ENCODE data around the gene SPATA6. TPM values are rescaled to one million over a fixed set of nuclear protein-coding genes. Genes with fewer than 3 reads are reported as not detected.

SPATA6 gene
- total RNA-seq, 4 donors from 2014 or later, result 8.1 to 13.1 (median 11.5) TPM

DNA sequence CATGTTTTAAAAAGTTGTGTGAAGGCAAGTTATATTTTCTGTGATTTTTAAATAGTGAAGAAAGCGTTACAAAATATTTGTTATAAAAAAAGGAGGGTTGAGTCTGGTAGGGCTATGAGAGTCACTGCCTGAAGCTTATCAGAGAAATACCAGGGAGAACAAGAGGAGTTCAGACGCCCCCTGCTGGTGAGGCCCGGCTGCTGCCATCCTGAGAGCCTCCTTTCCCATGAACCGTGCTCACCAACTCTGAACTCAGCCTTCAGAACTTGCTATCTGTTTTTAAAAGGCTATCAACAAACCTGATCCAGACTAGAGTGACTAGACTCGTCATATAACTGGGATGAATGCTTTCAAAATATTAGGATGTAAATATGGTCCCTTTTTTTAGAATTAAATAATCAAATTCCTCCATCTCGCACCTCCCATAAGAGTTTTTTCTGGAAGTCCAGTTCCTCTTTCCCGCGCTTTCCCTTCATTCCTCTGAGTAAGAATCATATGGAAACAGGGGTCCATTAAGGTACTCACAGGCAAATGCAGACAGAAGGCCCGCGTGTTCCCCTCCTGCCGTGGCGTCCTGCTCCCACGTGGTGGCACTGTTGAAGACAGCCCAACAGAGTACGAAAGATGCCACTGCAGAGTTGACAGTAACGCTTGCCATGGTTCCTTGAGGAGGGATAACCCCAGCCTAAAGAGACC is 26.2 kb upstream of the SPATA6 start:
- WGBS, 2 donors, result 21% methylated on average over 15 of the region's 15 CpGs
- peak; percentile 76 to 96 for DNase-seq (ENCODE audit: low spot score in 2 of 2)
- H3K4me3 ChIP-seq (ENCODE audit: low read depth, poor library complexity, severe bottlenecking), result no peak overlapping the region
- TF ChIP-seq, protein P1, sequence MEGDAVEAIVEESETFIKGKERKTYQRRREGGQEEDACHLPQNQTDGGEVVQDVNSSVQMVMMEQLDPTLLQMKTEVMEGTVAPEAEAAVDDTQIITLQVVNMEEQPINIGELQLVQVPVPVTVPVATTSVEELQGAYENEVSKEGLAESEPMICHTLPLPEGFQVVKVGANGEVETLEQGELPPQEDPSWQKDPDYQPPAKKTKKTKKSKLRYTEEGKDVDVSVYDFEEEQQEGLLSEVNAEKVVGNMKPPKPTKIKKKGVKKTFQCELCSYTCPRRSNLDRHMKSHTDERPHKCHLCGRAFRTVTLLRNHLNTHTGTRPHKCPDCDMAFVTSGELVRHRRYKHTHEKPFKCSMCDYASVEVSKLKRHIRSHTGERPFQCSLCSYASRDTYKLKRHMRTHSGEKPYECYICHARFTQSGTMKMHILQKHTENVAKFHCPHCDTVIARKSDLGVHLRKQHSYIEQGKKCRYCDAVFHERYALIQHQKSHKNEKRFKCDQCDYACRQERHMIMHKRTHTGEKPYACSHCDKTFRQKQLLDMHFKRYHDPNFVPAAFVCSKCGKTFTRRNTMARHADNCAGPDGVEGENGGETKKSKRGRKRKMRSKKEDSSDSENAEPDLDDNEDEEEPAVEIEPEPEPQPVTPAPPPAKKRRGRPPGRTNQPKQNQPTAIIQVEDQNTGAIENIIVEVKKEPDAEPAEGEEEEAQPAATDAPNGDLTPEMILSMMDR (IDR thresholded peaks at IDR 0.05), result no peak
- no peak for TF ChIP-seq POLR2A (IDR thresholded peaks at IDR 0.05)
- intact Hi-C loops (cut with DNase I; ENCODE audit: low total_unique reads), result no loop called here

- no peak overlapping the region for H3K4me3 ChIP-seq (ENCODE audit: low read depth, poor library complexity, severe bottlenecking)
- 92 to 93% methylated on average over 3 of the region's 3 CpGs for WGBS, 2 donors
- DNase-seq (ENCODE audit: low spot score in 2 of 2), result no peak
- intact Hi-C loops (cut with DNase I; ENCODE audit: low total_unique reads), result no loop called here
- TF ChIP-seq, protein P1 (IDR thresholded peaks at IDR 0.05), result no peak
- no peak for TF ChIP-seq POLR2A (IDR thresholded peaks at IDR 0.05)
Observed at GRCh38 chr1:48495911-48496310, 23.9 kb upstream of the SPATA6 start.

- DNase-seq (ENCODE audit: low spot score in 2 of 2), result no peak
- intact Hi-C loops (cut with DNase I; ENCODE audit: low total_unique reads), result no loop called here
- TF ChIP-seq, protein P1 (IDR thresholded peaks at IDR 0.05), result no peak
- no peak for TF ChIP-seq POLR2A (IDR thresholded peaks at IDR 0.05)
- 36 to 52% methylated on average over 1 of the region's 1 CpG for WGBS, 2 donors
- H3K4me3 ChIP-seq (ENCODE audit: low read depth, poor library complexity, severe bottlenecking), result no peak overlapping the region
Observed at GRCh38 chr1:48495166-48495565, 23.2 kb upstream of the SPATA6 start.

DNA sequence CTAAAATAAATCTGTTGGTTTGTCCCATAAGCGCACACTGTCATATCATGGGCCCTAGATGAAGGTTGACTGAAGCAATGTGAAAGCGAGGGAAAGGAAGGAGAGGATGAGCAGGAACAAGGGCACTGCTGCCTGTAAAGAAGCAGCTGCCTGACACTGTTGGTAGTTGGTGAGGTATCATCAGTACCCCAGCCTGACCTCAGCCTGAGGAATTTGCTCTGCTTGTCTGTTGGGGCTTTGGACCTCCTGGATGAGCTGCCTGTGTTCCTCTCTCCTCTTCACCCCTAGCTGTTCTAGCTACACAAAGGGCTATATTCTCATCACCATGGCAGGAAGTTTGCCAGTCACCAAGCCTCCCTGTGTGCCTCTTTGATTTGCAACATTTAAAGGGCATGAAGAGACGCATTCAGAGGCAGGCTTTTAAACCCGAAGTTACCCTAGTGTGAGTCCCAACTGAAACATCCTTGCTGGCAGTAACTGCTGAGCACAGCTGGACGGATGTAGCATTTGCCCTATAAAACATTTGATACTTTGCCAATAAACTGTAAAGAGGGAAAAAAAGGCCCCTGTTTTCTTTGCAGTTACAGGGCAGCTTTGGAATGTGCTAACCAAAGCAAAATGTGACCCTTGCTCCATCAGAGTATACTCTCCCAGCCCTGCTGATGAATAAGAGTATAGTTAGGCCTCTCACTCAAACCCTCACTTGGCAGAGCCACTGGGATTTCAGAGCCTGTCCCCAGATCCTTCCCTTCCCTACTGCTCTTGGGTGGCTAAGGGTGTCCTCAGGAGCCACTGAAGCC is 22.2 kb upstream of the SPATA6 start:
- no peak for DNase-seq (ENCODE audit: low spot score in 2 of 2)
- no peak overlapping the region for H3K4me3 ChIP-seq (ENCODE audit: low read depth, poor library complexity, severe bottlenecking)
- TF ChIP-seq POLR2A (IDR thresholded peaks at IDR 0.05), result no peak
- TF ChIP-seq, protein P1 (IDR thresholded peaks at IDR 0.05), result no peak
- 48 to 54% methylated on average over 5 of the region's 5 CpGs for WGBS, 2 donors
- intact Hi-C loops (cut with DNase I; ENCODE audit: low total_unique reads), result no loop called here

- DNase-seq (ENCODE audit: low spot score in 2 of 2), result no peak
- no peak overlapping the region for H3K4me3 ChIP-seq (ENCODE audit: low read depth, poor library complexity, severe bottlenecking)
- WGBS, 2 donors, result 60 to 70% methylated on average over 5 of the region's 5 CpGs
- intact Hi-C loops (cut with DNase I; ENCODE audit: low total_unique reads), result no loop called here
- TF ChIP-seq, protein P1 (IDR thresholded peaks at IDR 0.05), result no peak
- no peak for TF ChIP-seq POLR2A (IDR thresholded peaks at IDR 0.05)
Observed at GRCh38 chr1:48493041-48493440, 21.0 kb upstream of the SPATA6 start.
